PC-9 (cell line): Measurements from ENCODE around the gene STAB2.

Source experiments
- CTCF ChIP-seq: fragments of 200-600 bp; sonication (generic); conservative IDR thresholded peaks from 2 replicates; pipeline ENCODE4 v1.6.1; 2017; ENCODE audit warnings: mixed run types, antibody characterized with exemption, mild to moderate bottlenecking, moderate library complexity
- EZH2 ChIP-seq: fragments of 200-600 bp; sonication (generic); IDR thresholded peaks from 2 replicates; pipeline ENCODE4 v1.8.0; 2017; ENCODE audit warnings: antibody characterized with exemption, low read depth

DNA sequence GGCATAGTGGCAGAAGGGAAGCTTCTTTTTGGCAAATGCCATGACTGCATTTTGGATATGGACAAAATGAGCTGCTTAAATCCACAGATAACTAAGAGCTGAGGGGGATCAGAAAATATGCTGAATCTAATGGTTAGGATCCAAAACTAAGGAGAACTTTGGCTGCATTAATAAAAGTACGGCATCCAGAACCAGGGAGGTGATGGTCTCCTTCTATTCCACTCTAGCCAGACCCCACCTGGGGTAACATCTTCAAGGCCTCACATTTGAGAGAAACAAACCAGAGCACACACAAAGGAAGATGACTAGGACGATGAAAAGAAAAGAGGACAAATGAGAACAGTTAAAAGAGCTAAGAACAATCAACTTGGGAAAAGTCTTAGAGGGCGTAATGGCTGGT, 226.4 kb downstream of the STAB2 start:
- TF ChIP-seq CTCF: no peak
- TF ChIP-seq EZH2: no peak
